ENCODE results near the gene CATSPER4. TPM values are rescaled to one million over a fixed set of nuclear protein-coding genes. Genes with fewer than 3 reads are reported as not detected.
A peak's percentile ranks its signal among the peaks of the same experiment; 100 is the strongest.

The CATSPER4 gene
- total and polyA plus RNA-seq, 2 of the 8 experiments (the other 6 are each of a cell fraction or from before 2014, with no cell fraction given) = 0.65 to 0.83 TPM

- Histone ChIP-seq H3K27me3 (replicated peaks in 1 of 4; ENCODE audit: control insufficient read depth in 3 of 4, extremely low read depth in 1 of 4, insufficient read depth in 3 of 4, low read length in 3 of 4) (no peaks in the 10 kb centered on the region), H2BK20ac (ENCODE audit: low read length) (no peak overlapping the region), H3K4me3 (ENCODE audit: extremely low read depth in 1 of 4, insufficient read depth in 2 of 4, low read depth in 3 of 4, low read length in 4 of 4) (no peak overlapping the region), H2BK12ac (ENCODE audit: low read depth, low read length) (no peak overlapping the region), H4K8ac (ENCODE audit: extremely low read depth, insufficient read depth, low read length) (no peak overlapping the region), H4K20me1 (replicated peaks in 1 of 2; ENCODE audit: control insufficient read depth in 1 of 2, insufficient read depth in 2 of 2, low read length in 2 of 2) (no peaks in the 10 kb centered on the region), H3K18ac (ENCODE audit: extremely low read depth, low read length) (no peak overlapping the region), H3K4me1 (replicated peaks in 1 of 4; ENCODE audit: control insufficient read depth in 3 of 4, insufficient read depth in 4 of 4, low read length in 3 of 4) (peaks cover 0 to 12% (median 5%) of the 10 kb centered on the region in 4 experiments; a peak in 5 of 7 replicates), H3K23me2 (ENCODE audit: low read depth, low read length) (no peaks in the 10 kb centered on the region; the same call in 1 of the 2 replicates), H4K5ac (ENCODE audit: insufficient read length, low read depth, low read length) (no peak overlapping the region), H3K4ac (replicated peaks; ENCODE audit: insufficient read length, low read depth, low read length) (no peak overlapping the region), H3K9me3 (ENCODE audit: insufficient read depth in 2 of 2, low read depth in 1 of 2, low read length in 1 of 2) (no peaks in the 10 kb centered on the region), H3K14ac (ENCODE audit: insufficient read length) (no peak overlapping the region), H3K79me1 (ENCODE audit: low read depth, low read length) (no peaks in the 10 kb centered on the region), H2BK120ac (replicated peaks; ENCODE audit: low read depth, low read length) (no peak overlapping the region), H3K23ac (ENCODE audit: insufficient read length) (no peak overlapping the region), H3K9ac (replicated peaks in 1 of 4; ENCODE audit: extremely low read depth in 1 of 4, low read depth in 3 of 4, low read length in 3 of 4) (no peak overlapping the region), H2AFZ (ENCODE audit: low read length) (no peak overlapping the region), H2BK15ac (ENCODE audit: low read length) (no peak overlapping the region), H4K91ac (replicated peaks; ENCODE audit: insufficient read length, low read length) (no peak overlapping the region), H3K79me2 (ENCODE audit: control insufficient read depth in 1 of 2, insufficient read depth in 2 of 2, low read length in 2 of 2) (no peaks in the 10 kb centered on the region), H3K27ac (ENCODE audit: low read depth, low read length) (no peak overlapping the region), H2BK5ac (ENCODE audit: low read depth, low read length) (no peak overlapping the region), H3K4me2 (ENCODE audit: insufficient read depth in 1 of 2, low read depth in 2 of 2, low read length in 2 of 2) (no peak overlapping the region), H2AK5ac (ENCODE audit: low read depth, low read length) (no peak overlapping the region), H3K56ac (replicated peaks; ENCODE audit: insufficient read length, low read depth, low read length) (no peak overlapping the region), H3K36me3 (ENCODE audit: control insufficient read depth in 2 of 4, insufficient read depth in 4 of 4, low read length in 3 of 4) (no peaks in the 10 kb centered on the region)
- POLR2A ChIA-PET (ENCODE audit: partially characterized antibody) = interaction anchor here (0.7 to 1.9 kb wide), 4 partner anchors 9 to 31 kb away, joined by 3 to 8 read pairs (median 3); partner anchors contain the start of gene CATSPER4
- DNase-seq (ENCODE audit: low read depth in 1 of 2, low spot score in 2 of 2) (no peak), FAIRE-seq (no peak)
- TF ChIP-seq RAD21 (IDR thresholded peaks at IDR 0.05 in 1 of 2, conservative IDR thresholded peaks at IDR 0.05 in 1 of 2; ENCODE audit: low read depth in 2 of 2, low read length in 2 of 2) (peak; percentile 53 to 64), FOSL1 (IDR thresholded peaks at IDR 0.05; ENCODE audit: insufficient read depth, low read depth, low read length) (no peak), CTCF (IDR thresholded peaks at IDR 0.05; ENCODE audit: control extremely low read depth in 1 of 3, insufficient read depth in 1 of 3, low read depth in 1 of 3, low read length in 3 of 3) (peak; percentile 46 to 55 (median 53))
- CTCF ChIA-PET (ENCODE audit: partially characterized antibody) = interaction anchor here (0.6 to 4.4 kb wide), 17 partner anchors 10 to 311 kb away, joined by 3 to 32 read pairs (median 4); partner anchors contain the start of genes CATSPER4, CEP85, CNKSR1 and ZNF593
- 76% methylated on average over 9 of the region's 9 CpGs; no CpG with 5 or more reads in 1 of the 2 experiments for WGBS, 2 experiments (ENCODE audit: extremely low coverage in 1 of 2, insufficient coverage in 1 of 2, insufficient read length in 1 of 2, insufficient replicate concordance in 2 of 2, low coverage in 1 of 2, low lambda C conversion rate in 2 of 2, missing lambda C conversion rate in 1 of 2)
Observed at GRCh38 chr1:26203642-26204318, 13.4 kb downstream of the CATSPER4 start.

Data from H1 (cell line).